ENCODE data around the gene IL1RL2. TPM values are rescaled to one million over a fixed set of nuclear protein-coding genes. Genes with fewer than 3 reads are reported as not detected.

The IL1RL2 gene
- total and polyA plus RNA-seq, 2 donors (not counting 1 experiment from before 2014, with no cell fraction given): 0.28 to 2.6 TPM

GRCh38 chr2:102289129-102289528, 102.3 kb downstream of the IL1RL2 start:
- no peak for TF ChIP-seq EZH2 (IDR thresholded peaks at IDR 0.05; ENCODE audit: low read length, missing control alignments)
- no peak for TF ChIP-seq CTCF (conservative IDR thresholded peaks at IDR 0.05 in 1 of 2, IDR thresholded peaks at IDR 0.05 in 1 of 2; ENCODE audit: low read depth in 1 of 2, low read length in 2 of 2)
- no peaks in the 10 kb centered on the region for H3K4me1 ChIP-seq (ENCODE audit: control insufficient read depth, extremely low read depth, insufficient read depth, low read length)
- H3K4me3 ChIP-seq (replicated peaks in 1 of 4; ENCODE audit: control extremely low read depth in 1 of 4, insufficient read depth in 1 of 4, low read depth in 3 of 4, low read length in 4 of 4): no peak overlapping the region
- no peak overlapping the region for H3K4me2 ChIP-seq (ENCODE audit: extremely low read depth, insufficient read depth, low read length)
- H3K27ac ChIP-seq (ENCODE audit: insufficient read depth, low read length): no peak overlapping the region
- H4K20me1 ChIP-seq (ENCODE audit: control insufficient read depth, extremely low read depth, insufficient read depth, low read length): no peaks in the 10 kb centered on the region
- H2AFZ ChIP-seq (ENCODE audit: low read length): no peak overlapping the region
- H3K9me3 ChIP-seq (ENCODE audit: control insufficient read depth, insufficient read depth, low read depth, low read length): no peaks in the 10 kb centered on the region
- DNase-seq (ENCODE audit: low read depth in 2 of 2): peak in 1 of 2 donors; percentile 30
- H3K9ac ChIP-seq (ENCODE audit: insufficient read depth, low read length): no peak overlapping the region
- H3K36me3 ChIP-seq (ENCODE audit: control insufficient read depth, insufficient read depth, low read length): no peaks in the 10 kb centered on the region
- no peaks in the 10 kb centered on the region for H3K79me2 ChIP-seq (ENCODE audit: control insufficient read depth, insufficient read depth, low read length)
- peaks cover 2% of the 10 kb centered on the region for H3K27me3 ChIP-seq (ENCODE audit: control insufficient read depth, insufficient read depth, low read length)

Other genes with a start within 250 kb of the IL1RL2 start
- 0.17 and 1.0 TPM in 2 replicates for gene IL1R2, start 195.1 kb upstream of the IL1RL2 start, total RNA-seq
- gene IL1R2, start 195.1 kb upstream of the IL1RL2 start, polyA plus RNA-seq: 0.20 and 0.51 TPM in 2 replicates
- gene IL1R1, start 44.3 kb upstream of the IL1RL2 start, total RNA-seq: 110 and 173 TPM in 2 replicates
- gene IL1R1, start 44.3 kb upstream of the IL1RL2 start, polyA plus RNA-seq: 167 and 232 TPM in 2 replicates
- gene IL1RL1, start 124.5 kb downstream of the IL1RL2 start, total RNA-seq: 0.50 and 4.6 TPM in 2 replicates
- 0.02 and 0.14 TPM in 2 replicates for gene IL1RL1, start 124.5 kb downstream of the IL1RL2 start, polyA plus RNA-seq
- gene IL18R1, start 168.8 kb downstream of the IL1RL2 start, total RNA-seq: 0.50 and 5.4 TPM in 2 replicates
- gene IL18R1, start 168.8 kb downstream of the IL1RL2 start, polyA plus RNA-seq: 0.10 and 0.18 TPM in 2 replicates
- under 0.01 TPM in 1 of 2 replicates, not detected in the other for gene IL18RAP, start 236.1 kb downstream of the IL1RL2 start, total RNA-seq
- gene IL18RAP, start 236.1 kb downstream of the IL1RL2 start, polyA plus RNA-seq: not detected in 2 replicates

All from fibroblast of lung (primary cell).